Measurements from ENCODE around the gene CCDC50.

GRCh38 chr3:191391861-191392808 is 62.9 kb downstream of the CCDC50 start:
- TF ChIP-seq CTCF (IDR thresholded peaks at IDR 0.05; ENCODE audit: insufficient read depth, low read length) (no peak), REST (IDR thresholded peaks at IDR 0.05; ENCODE audit: insufficient replicate concordance, low read depth) (no peak), SPI1 (IDR thresholded peaks at IDR 0.05; ENCODE audit: borderline replicate concordance, low read depth) (no peak), POLR2AphosphoS5 (IDR thresholded peaks at IDR 0.05; ENCODE audit: low read depth) (no peak), GABPA (IDR thresholded peaks at IDR 0.05; ENCODE audit: low read depth) (no peak)
